PFSK-1 (cell line): ENCODE results near the gene BAAT.

ENCODE experiments used
- FOXP2 ChIP-seq: optimal IDR thresholded peaks from 2 replicates; pipeline ENCODE3; 2011; ENCODE audit warnings: borderline replicate concordance, control low read depth, inconsistent platforms; ENCODE audit not compliant: insufficient read depth; ENCODE audit errors: extremely low read length, extremely low read depth
- POLR2AphosphoS5 ChIP-seq: IDR thresholded peaks from 2 replicates; pipeline ENCODE4 v1.6.1; 2012; ENCODE audit warnings: low read depth, mild to moderate bottlenecking, control low read depth, low read length, moderate library complexity
- SIN3A ChIP-seq: IDR thresholded peaks from 2 replicates; pipeline ENCODE4 v1.6.1; 2012; ENCODE audit warnings: mild to moderate bottlenecking, low read length, moderate library complexity, borderline replicate concordance; ENCODE audit not compliant: insufficient read depth
- TAF1 ChIP-seq: IDR thresholded peaks from 2 replicates; pipeline ENCODE4 v1.6.1; 2012; ENCODE audit warnings: low read length, control low read depth, borderline replicate concordance; ENCODE audit not compliant: insufficient read depth
- TF ChIP-seq, protein P1 (sequence below), 2 experiments: IDR thresholded peaks; 2 replicates each; pipeline versions ENCODE4 v1.6.1 to v1.8.0; 2011 to 2012; ENCODE audit warnings: low read depth in 2 of 2, low read length in 2 of 2, control low read depth in 1 of 2, inconsistent platforms in 1 of 2, mild to moderate bottlenecking in 1 of 2, moderate library complexity in 1 of 2; ENCODE audit not compliant: insufficient read depth in 1 of 2

BAAT gene

DNA sequence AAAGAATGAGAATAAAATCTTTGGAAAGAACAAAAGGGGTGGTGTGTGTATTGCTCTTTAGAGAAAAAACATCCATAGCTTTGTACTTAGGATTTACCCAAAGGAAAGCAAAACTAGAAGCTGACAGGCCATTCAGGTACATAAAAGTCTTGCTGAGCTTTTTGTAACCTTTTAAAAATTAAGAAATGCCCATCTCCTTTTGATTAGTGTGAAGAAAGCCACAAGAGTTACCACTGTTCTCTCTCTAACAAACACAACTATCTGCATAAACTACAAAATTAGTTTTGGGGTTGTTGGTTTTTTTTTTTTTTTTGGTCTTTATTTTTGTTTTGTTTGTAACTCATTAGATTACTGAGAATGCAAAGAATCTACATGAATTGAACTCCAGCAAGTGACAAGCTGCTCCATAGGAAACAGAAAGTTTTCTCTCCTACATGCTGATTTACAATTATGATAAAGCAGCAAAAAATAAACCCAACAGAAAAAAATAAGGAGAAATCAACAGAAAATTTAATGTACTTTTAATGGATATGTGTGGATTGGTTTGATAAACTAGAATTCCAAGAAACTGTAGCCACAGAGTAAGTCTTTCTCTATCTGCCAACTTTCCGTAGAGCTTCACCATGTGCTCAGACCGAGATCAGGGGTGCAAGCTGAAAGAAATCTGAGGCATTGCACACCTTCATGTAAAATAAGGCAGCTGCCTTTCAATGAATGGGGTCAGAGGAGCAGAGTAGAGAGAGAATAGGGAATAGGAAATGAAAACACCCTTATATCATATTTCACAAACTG, 12.3 kb downstream of the BAAT start:
- TF ChIP-seq SIN3A (no peak), TAF1 (no peak), FOXP2 (no peak), POLR2AphosphoS5 (no peak)
- TF ChIP-seq, protein P1, sequence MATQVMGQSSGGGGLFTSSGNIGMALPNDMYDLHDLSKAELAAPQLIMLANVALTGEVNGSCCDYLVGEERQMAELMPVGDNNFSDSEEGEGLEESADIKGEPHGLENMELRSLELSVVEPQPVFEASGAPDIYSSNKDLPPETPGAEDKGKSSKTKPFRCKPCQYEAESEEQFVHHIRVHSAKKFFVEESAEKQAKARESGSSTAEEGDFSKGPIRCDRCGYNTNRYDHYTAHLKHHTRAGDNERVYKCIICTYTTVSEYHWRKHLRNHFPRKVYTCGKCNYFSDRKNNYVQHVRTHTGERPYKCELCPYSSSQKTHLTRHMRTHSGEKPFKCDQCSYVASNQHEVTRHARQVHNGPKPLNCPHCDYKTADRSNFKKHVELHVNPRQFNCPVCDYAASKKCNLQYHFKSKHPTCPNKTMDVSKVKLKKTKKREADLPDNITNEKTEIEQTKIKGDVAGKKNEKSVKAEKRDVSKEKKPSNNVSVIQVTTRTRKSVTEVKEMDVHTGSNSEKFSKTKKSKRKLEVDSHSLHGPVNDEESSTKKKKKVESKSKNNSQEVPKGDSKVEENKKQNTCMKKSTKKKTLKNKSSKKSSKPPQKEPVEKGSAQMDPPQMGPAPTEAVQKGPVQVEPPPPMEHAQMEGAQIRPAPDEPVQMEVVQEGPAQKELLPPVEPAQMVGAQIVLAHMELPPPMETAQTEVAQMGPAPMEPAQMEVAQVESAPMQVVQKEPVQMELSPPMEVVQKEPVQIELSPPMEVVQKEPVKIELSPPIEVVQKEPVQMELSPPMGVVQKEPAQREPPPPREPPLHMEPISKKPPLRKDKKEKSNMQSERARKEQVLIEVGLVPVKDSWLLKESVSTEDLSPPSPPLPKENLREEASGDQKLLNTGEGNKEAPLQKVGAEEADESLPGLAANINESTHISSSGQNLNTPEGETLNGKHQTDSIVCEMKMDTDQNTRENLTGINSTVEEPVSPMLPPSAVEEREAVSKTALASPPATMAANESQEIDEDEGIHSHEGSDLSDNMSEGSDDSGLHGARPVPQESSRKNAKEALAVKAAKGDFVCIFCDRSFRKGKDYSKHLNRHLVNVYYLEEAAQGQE (IDR thresholded peaks at IDR 0.05; ENCODE audit: insufficient read depth in 1 of 2, low read depth in 2 of 2, low read length in 2 of 2) = no peak

DNA sequence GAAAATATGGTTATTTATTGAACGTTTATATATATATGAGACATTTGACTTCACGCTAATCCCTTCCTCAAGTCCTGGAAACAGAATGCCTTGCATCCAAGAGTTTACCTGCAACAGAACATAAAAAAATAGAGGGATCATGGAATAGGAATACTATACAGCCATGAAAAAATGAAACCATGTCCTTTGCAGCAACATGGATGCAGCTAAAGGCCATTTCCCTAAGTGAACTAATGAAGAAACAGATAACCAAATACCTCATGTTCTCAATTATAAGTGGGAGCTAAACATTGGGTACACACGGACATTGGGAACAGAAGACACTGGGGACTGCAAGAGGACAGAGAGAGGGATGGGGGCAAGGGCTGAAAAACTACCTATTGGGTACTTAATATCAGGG, 13.0 kb downstream of the BAAT start:
- TF ChIP-seq TAF1 = no peak
- TF ChIP-seq, protein P1 (IDR thresholded peaks at IDR 0.05; ENCODE audit: insufficient read depth in 1 of 2, low read depth in 2 of 2, low read length in 2 of 2) = no peak
- TF ChIP-seq POLR2AphosphoS5 = no peak
- TF ChIP-seq SIN3A = no peak
- TF ChIP-seq FOXP2 = no peak

DNA sequence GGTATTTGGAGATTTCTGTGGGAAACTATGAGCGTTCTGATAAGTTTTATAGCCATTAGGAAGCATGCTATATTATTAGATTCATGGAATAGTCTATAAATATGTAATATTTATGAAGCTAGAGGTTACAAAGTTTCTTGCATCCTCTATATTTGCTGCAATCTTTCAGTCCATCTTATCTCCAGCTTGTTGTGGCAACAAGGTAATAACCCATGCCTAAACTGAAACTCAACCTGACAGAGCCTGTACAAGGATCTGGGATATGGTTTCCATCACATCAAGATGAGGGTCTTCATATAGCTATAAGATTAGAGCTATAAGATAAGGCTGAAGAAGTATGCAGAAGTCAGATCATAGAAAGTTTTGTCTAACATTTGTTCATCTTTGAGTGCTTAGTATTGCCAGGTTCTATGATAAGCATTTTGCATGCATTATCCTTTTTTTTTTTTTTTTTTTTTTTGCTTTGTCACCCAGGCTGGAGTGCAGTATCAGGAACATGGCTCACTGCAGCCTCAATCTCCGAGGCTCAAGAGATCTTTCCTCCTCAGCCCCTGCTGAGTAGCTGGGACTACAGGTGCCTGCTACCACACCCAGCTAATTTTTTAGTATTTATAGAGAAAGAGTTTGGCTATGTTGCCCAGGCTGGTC, 14.8 kb downstream of the BAAT start:
- no peak for TF ChIP-seq POLR2AphosphoS5
- no peak for TF ChIP-seq FOXP2
- TF ChIP-seq, protein P1 (IDR thresholded peaks at IDR 0.05; ENCODE audit: insufficient read depth in 1 of 2, low read depth in 2 of 2, low read length in 2 of 2) = no peak
- no peak for TF ChIP-seq TAF1
- TF ChIP-seq SIN3A = no peak

DNA sequence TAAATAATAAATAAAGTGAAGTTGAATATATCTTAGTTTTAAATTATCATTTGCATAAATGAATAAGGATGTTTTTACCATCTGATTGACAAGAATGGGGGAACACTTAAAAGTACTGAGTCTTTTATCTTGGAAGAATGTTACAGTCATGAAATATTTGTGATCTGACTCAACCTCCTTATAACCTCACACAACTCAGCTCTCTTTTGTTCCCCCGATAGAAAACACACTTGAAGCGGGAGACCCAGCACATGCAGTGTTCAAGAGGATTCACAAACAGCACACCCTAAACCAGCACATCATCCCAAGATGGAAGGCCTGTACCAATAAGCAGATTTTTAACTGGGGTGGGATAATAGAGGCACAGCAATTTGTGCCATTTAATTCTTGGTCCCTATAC, 15.5 kb downstream of the BAAT start:
- TF ChIP-seq, protein P1 (IDR thresholded peaks at IDR 0.05; ENCODE audit: insufficient read depth in 1 of 2, low read depth in 2 of 2, low read length in 2 of 2) = no peak
- TF ChIP-seq FOXP2 = no peak
- no peak for TF ChIP-seq SIN3A
- TF ChIP-seq POLR2AphosphoS5 = no peak
- TF ChIP-seq TAF1 = no peak
